Activated CD4-positive, CD25-positive, alpha-beta regulatory T cell treated with anti-CD3 and anti-CD28 coated beads, Interleukin-2, amount 50 U/mL, for 72 hours (primary cell): ENCODE results near the gene MORC2.

Source experiments
- DNase-seq: peaks from one replicate; pipeline ENCODE4 v3.0.0; 2021

MORC2 gene

GRCh38 chr22:30948930-30949342 lies 19.6 kb downstream of the MORC2 start:
- no peak for DNase-seq

GRCh38 chr22:30947816-30948454 lies 20.6 kb downstream of the MORC2 start:
- DNase-seq = no peak

GRCh38 chr22:30947173-30947815 lies 21.3 kb downstream of the MORC2 start:
- no peak for DNase-seq

- DNase-seq = no peak
These were observed 22.2 kb downstream of the MORC2 start for GRCh38 chr22:30946354-30946753.

GRCh38 chr22:30945653-30946052 lies 22.9 kb downstream of the MORC2 start:
- DNase-seq = no peak

GRCh38 chr22:30944986-30945385 lies 23.6 kb downstream of the MORC2 start:
- no peak for DNase-seq

GRCh38 chr22:30943368-30943767 lies 25.2 kb downstream of the MORC2 start:
- no peak for DNase-seq

GRCh38 chr22:30941363-30941740 lies 27.2 kb downstream of the MORC2 start:
- no peak for DNase-seq

GRCh38 chr22:30940685-30941362 lies 27.8 kb downstream of the MORC2 start:
- DNase-seq = no peak

- DNase-seq = no peak
These were observed 34.5 kb downstream of the MORC2 start for GRCh38 chr22:30934053-30934452.

GRCh38 chr22:30933457-30933856 lies 35.1 kb downstream of the MORC2 start:
- DNase-seq = no peak

- DNase-seq = no peak
These were observed 35.9 kb downstream of the MORC2 start for GRCh38 chr22:30932661-30933060.

- no peak for DNase-seq
These were observed 36.9 kb downstream of the MORC2 start for GRCh38 chr22:30931541-30932300.

- DNase-seq = no peak
These were observed 38.3 kb downstream of the MORC2 start for GRCh38 chr22:30930228-30930627.

- DNase-seq = no peak
These were observed 40.2 kb downstream of the MORC2 start for GRCh38 chr22:30928401-30928800.

- DNase-seq = no peak
These were observed 40.8 kb downstream of the MORC2 start for GRCh38 chr22:30927806-30928205.

GRCh38 chr22:30926706-30927105 lies 41.9 kb downstream of the MORC2 start:
- no peak for DNase-seq

GRCh38 chr22:30925667-30926066 lies 42.9 kb downstream of the MORC2 start:
- no peak for DNase-seq

GRCh38 chr22:30923168-30923900 lies 45.2 kb downstream of the MORC2 start:
- no peak for DNase-seq

- DNase-seq = peak; percentile 77
These were observed 46.4 kb downstream of the MORC2 start for GRCh38 chr22:30922151-30922611.

GRCh38 chr22:30921108-30921507 lies 47.5 kb downstream of the MORC2 start:
- no peak for DNase-seq

GRCh38 chr22:30920407-30920806 lies 48.2 kb downstream of the MORC2 start:
- peak; percentile 87 for DNase-seq

GRCh38 chr22:30919973-30920372 lies 48.6 kb downstream of the MORC2 start:
- DNase-seq = no peak
